NCI-H345 treated with DMSO at 0.1 percent for 48 hours (cell line): ENCODE measurements around the gene WBP2.

Experiments used
- DNase-seq: peaks from one replicate; lab custom pipeline; 2025; ENCODE audit not compliant: unreplicated experiment; lab: John Stamatoyannopoulos, UW

The WBP2 gene

GRCh38 chr17:75845058-75845711, 9.9 kb downstream of the WBP2 start:
- no peak for DNase-seq

GRCh38 chr17:75844530-75845057, 10.5 kb downstream of the WBP2 start:
- no peak for DNase-seq

DNA sequence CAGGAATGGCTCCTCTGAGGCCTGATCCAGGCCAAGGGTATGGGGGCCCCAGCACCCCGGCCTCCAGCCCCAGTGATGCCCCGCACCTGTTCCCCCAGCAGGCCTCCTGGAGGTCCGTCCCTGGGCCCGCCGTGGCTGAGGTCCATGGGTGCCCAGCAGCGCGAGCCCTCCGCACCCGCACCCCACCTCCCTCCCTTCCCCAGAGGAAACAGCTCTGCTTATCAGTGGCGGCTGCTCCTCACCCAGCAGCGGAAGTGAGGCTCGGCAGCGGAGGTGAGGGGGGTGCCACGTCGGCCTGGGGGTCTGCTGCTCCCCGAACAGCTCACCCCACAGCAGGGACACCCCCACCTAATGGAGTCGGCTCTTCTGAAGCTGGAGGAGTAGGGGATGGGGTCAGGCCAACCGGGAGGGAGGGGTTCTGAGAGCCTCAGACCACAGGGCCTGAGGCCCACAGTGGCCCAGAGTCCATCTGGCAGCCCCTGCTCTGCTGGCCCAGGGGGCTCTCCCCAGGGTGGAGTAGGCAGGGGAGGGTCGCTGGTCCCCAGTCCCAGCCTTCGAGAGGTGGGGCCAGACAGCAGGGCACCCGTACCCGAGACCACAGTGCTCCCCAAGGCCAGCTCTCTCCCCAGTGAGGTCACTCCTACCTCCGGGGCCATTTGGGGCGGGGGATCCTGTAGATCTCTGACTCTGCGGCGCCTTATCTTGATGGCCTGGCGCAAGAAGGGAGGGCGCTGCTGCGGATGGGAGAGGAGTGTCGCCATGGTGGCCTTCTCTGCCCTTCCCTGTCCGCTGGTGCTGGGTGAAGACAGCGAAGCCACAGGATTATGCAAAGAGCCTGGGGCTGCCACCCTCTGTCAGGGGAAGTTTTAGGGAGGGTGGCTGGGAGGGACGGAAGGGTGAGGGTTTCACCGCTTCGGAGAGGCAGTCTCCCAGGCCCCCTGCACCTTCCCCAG, 11.3 kb downstream of the WBP2 start, which contains the start of gene UNC13D:
UNC13D (minus strand) TSS at position 828 of the 953 bp plus-strand sequence; CDS start at position 761, 67 bp downstream.
- no peak for DNase-seq

GRCh38 chr17:75842963-75843576, 12.1 kb downstream of the WBP2 start:
- no peak for DNase-seq

- no peak for DNase-seq
Measured at GRCh38 chr17:75842411-75842810, 12.7 kb downstream of the WBP2 start.

DNA sequence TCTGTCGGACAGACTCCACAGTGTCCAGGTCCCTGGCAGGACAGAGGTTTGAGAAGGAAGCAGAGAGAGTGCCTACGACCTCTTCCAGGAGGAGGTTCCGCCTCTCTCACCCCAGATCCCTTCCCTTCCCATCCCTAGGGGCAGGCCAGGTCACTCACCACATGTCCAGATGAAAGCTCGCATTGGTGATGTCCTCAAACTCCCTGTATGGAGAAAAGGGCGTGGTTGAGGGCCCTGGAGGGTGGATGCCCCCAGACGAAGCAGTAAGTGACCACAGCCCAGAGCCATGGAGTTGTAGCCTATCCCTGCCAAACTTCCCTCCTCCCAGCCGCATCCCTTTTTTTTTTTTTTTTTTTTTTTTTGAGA, 14.4 kb downstream of the WBP2 start:
- DNase-seq, result no peak

DNA sequence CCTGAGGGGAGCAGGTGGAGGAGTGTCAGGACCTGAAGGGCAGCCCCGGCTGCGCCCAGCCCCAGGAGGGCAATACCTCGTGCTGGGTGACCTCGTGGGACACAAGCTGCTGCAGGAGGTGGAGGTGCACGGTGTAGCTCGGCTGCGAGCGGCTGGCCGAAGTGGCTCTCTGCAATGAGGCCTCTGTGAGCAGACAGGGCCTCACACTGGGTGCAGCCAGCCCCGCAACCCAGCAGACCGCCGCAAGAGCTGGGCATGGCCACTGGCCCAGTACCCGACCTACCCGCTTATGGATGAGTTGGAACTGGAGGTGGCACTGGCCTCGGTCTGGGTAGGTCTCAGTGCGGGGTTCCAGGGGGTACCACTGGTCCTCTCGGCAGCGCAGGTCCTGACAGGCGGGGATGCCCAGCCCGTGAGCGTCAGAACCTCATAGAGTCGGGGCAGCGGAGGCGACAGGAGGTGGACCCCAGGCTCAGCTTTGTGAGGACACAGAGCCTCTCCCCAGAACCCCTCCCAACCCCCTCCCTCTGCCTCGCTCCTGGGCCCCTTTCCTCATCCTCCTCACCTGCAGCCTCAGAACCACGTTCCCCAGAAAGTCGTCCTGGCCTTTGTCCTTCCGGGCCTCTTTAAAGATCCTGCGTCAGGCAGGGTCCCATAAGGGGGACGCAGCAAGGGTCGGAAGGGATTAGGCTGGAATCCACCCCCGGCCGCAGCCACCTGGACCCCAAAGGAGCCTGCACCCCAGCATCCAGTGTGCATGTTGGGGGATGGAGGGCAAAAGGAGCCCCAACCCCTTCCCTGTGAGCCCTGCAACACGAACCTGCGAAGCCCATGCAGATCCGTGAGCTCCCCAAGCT, 15.0 kb downstream of the WBP2 start:
- no peak for DNase-seq

GRCh38 chr17:75838410-75838809, 16.7 kb downstream of the WBP2 start:
- DNase-seq, result no peak

GRCh38 chr17:75837899-75838298, 17.2 kb downstream of the WBP2 start:
- DNase-seq, result no peak

DNA sequence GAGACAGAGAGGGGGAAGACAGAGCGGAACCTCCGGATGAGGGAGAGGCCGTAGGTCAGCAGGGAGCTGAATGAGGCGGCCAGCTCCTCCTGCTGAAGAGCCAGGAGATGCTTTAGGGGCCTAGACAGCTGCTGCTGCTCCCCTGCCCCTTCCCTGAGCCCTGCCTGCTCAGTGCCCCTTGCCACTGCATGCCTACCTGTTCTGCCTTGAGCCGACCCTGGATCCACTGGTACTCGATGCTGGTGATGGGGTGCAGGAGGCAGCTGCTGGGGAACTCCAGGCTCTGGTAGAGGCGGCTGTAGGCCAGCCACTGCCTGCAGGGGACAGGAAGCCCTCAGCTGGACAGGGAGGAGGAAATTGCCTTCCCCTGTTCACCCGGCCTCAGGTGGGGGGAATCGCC, 18.5 kb downstream of the WBP2 start:
- DNase-seq, result no peak

DNA sequence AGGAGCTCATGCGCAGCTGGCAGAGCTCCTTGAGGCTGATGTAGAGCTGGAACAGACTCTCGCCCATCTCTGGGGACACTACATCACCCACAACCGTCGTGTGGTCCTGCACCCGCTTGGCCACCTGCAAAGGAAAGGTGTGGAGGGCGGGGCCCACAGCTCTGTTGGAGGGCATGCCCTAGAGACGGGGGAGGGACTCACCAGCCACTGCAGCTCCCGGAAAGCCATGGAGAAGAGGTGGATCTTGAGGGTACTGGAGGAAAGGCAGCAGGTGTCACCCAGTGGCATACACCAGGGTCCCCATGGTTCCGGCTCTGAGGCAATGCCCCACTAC, 19.5 kb downstream of the WBP2 start:
- no peak for DNase-seq

- no peak for DNase-seq
Measured at GRCh38 chr17:75834928-75835653, 20.0 kb downstream of the WBP2 start.

DNA sequence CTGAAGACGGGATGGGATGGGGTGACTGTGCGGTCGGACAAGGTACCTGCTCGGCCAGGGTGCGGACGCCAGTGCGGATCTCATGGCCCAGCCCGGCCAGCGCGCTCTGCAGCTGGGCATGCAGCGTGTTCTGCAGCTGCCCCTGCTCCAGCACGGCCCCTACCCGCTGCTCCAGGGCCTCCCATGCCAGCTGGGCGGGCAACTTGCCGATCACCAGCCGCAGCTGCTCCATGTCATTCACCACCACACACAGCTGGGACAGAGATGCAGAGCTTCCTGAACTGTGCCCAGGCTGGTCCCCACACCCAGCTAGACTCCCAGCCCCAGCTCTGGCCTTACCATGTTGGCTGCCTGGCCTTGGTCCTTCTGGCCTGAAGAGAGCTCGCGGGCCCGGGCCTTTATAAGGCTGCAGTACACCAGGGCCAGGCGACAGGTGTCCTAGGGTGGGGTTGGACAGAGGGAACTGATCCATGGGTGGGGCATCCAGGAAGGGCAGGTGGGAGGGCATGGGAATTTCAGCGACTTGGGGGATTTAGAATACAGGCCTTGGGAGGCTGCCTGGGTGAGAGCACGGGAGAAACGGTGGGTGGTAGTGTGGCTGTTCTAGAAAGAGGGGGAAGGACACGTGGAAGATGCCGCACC, 20.7 kb downstream of the WBP2 start:
- no peak for DNase-seq

DNA sequence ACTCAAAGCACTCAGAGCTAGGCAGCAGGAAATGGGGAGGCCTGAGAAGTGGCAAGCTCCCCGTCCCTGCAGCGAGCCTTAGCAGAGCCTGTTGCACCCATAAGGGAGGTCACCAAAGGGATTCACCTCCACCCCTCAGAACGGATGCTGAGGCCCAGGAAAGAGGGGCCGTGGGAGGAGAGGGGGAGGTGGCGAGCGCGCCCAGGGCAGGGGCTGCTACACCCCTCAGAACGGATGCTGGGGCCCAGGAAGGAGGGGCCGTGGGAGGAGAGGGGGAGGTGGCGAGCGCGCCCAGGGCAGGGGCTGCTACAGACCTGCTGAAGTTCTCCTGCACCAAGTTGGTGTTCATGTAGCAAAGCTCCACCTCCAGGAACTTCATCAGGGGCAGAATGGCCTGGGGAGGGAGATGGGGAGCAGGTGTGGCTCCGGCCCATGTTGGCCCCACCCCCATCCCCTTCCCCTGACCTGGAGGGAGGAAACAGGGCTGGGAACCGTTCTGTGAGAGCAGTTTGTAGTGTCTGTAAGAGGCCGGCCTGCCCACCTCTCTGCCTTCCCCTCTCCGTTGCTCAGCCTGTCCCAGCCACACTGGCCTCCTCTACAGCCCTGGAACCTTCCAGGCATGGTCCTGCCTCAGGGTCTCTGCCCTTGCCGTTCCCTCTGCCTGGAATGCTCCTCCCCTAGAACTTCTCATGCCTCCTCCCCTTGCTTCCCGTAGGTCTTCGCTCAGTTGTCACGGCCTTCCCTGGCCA, 22.3 kb downstream of the WBP2 start:
- DNase-seq, result no peak

GRCh38 chr17:75832164-75832651, 22.9 kb downstream of the WBP2 start:
- no peak for DNase-seq

- no peak for DNase-seq
Measured at GRCh38 chr17:75831032-75831571, 24.0 kb downstream of the WBP2 start.

DNA sequence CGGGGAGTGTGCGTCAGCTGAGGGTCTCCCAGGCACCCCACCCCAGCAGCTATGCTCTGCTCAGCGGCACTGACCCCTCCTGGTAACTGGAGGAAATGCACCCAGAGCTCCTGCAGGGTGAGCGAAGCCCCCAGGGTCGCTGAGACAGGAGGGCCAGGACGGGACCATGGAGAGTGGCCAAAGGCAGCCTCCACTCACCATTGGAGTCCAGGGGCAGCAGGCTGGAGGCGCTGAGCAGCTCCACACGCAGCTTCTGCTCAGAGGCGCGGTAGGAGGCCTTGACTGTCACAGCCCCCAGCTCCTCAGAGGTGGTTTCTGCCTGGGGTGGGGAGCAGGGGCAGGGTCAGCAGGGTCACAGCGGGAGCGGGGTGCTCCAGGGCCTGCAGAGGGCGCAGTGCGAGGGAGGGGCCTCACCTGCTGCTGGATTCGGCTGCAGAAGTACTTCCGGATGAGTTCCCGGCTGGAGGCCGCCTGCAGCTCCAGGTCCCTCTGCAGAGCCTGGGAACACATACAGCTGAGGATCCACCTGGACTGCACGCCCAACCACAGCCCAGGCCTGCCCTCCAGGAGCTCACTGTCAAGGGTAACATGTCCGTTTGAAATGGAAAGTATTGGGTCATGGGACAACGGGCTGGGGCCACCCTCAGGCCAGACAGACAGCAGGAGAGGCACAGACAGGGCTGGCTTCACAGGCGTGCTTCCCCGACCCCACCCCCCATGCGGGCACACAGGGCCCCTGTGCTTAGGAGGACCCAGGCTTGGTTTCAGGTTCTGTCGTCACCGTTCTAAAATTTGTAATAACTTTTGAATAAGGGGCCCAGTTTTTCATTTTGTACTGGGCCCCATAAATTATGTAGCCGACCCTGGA, 24.7 kb downstream of the WBP2 start:
- DNase-seq, result no peak

DNA sequence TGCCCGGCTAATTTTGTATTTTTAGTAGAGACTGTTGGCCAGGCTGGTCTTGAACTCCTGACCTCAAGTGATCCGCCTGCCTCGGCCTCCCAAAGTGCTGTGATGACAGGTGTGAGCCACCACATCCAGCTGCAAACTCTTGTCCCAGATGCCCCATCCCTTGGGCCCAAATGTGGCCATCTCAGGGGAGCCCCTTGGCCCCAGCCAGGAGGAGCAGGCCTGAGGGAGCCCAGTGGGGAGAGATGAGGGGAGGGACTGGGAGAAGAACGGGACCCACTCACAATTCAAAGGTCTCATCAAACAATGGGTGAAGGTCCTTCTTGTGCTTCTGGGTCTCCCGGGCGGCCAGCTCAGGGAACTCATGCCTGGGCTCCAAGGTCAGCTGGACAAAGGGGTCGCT, 25.4 kb downstream of the WBP2 start:
- no peak for DNase-seq
